HepG2 (cell line): ENCODE data around the gene ESPN. TPM values are rescaled to one million over a fixed set of nuclear protein-coding genes. Genes with fewer than 3 reads are reported as not detected.

Source experiments
- DBP ChIP-seq: sonication (generic); formaldehyde crosslinking; IDR thresholded peaks from 2 replicates; pipeline ENCODE4 v1.4.0; 2020; ENCODE audit warnings: missing genetic modification reagents; ENCODE audit errors: not compliant biosample characterization
- DPF2 ChIP-seq: sonication (generic); formaldehyde crosslinking; IDR thresholded peaks from 2 replicates; pipeline ENCODE4 v1.4.0; 2020; ENCODE audit warnings: mild to moderate bottlenecking, low read depth, missing genetic modification reagents, borderline replicate concordance
- MTF2 ChIP-seq: sonication (generic); formaldehyde crosslinking; IDR thresholded peaks from 2 replicates; pipeline ENCODE4 v1.5.0; 2020; ENCODE audit warnings: missing genetic modification reagents, borderline replicate concordance
- PBX3 ChIP-seq: sonication (generic); formaldehyde crosslinking; IDR thresholded peaks from 2 replicates; pipeline ENCODE4 v1.8.1; 2023; ENCODE audit warnings: missing genetic modification reagents, inconsistent platforms, borderline replicate concordance
- RFXANK ChIP-seq: IDR thresholded peaks from 2 replicates; pipeline ENCODE4 v1.6.1; 2016
- SP4 ChIP-seq: sonication (generic); formaldehyde crosslinking; IDR thresholded peaks from 2 replicates; pipeline ENCODE4 v1.8.1; 2023; ENCODE audit warnings: mild to moderate bottlenecking, missing genetic modification reagents
- ZBTB3 ChIP-seq: sonication (generic); formaldehyde crosslinking; IDR thresholded peaks from 2 replicates; pipeline ENCODE4 v1.4.0; 2020; ENCODE audit warnings: low read depth, mild to moderate bottlenecking, moderate library complexity, missing genetic modification reagents, borderline replicate concordance
- ZFP82 ChIP-seq: sonication (generic); formaldehyde crosslinking; IDR thresholded peaks from 2 replicates; pipeline ENCODE4 v1.5.1; 2020; ENCODE audit warnings: mild to moderate bottlenecking, missing genetic modification reagents, borderline replicate concordance
- ZFX ChIP-seq: sonication (generic); formaldehyde crosslinking; IDR thresholded peaks from 2 replicates; pipeline ENCODE4 v1.4.0; 2020; ENCODE audit warnings: mild to moderate bottlenecking, low read depth, missing genetic modification reagents, moderate library complexity
- ZMAT3 ChIP-seq: sonication (generic); formaldehyde crosslinking; conservative IDR thresholded peaks from 2 replicates; pipeline ENCODE4 v1.7.0; 2021; ENCODE audit warnings: missing genetic modification reagents
- ZNF17 ChIP-seq: sonication (generic); formaldehyde crosslinking; IDR thresholded peaks from 2 replicates; pipeline ENCODE4 v1.5.0; 2020; ENCODE audit warnings: mild to moderate bottlenecking, missing genetic modification reagents
- ZNF44 ChIP-seq: sonication (generic); formaldehyde crosslinking; IDR thresholded peaks from 2 replicates; pipeline ENCODE4 v1.5.1; 2020; ENCODE audit warnings: mild to moderate bottlenecking, missing genetic modification reagents
- ZNF446 ChIP-seq: sonication (generic); formaldehyde crosslinking; IDR thresholded peaks from 2 replicates; pipeline ENCODE4 v1.5.0; 2020; ENCODE audit warnings: mild to moderate bottlenecking, missing genetic modification reagents
- ZNF460 ChIP-seq: sonication (generic); formaldehyde crosslinking; IDR thresholded peaks from 2 replicates; pipeline ENCODE4 v1.5.1; 2020; ENCODE audit warnings: missing genetic modification reagents, mild to moderate bottlenecking, borderline replicate concordance
- ZNF740 ChIP-seq: sonication (generic); formaldehyde crosslinking; IDR thresholded peaks from 2 replicates; pipeline ENCODE4 v1.4.0; 2020; ENCODE audit warnings: missing genetic modification reagents
- ZNF790 ChIP-seq: sonication (generic); formaldehyde crosslinking; IDR thresholded peaks from 2 replicates; pipeline ENCODE4 v1.8.0; 2022; ENCODE audit warnings: missing genetic modification reagents, mild to moderate bottlenecking, borderline replicate concordance
- polyA plus RNA-seq, 8 experiments: library from polyadenylated mRNA; depleted of rRNA in 3 of 8; stranded (reverse) in 7 of 8; unstranded in 1 of 8; fragments of >200 nt; fragmentation: Illumina TruSeq in 4 of 8; extraction: Trizol in 4 of 8; gene quantifications; 2 replicates each; pipeline versions ENCODE4 v1.2.1 to v1.2.3, GENCODE V29; 2011 to 2016; ENCODE audit warnings: low read depth in 4 of 8, missing spikeins in 1 of 8, mixed read lengths in 1 of 8; ENCODE audit not compliant: insufficient read depth in 1 of 8
- total RNA-seq, 5 experiments: library from RNA; depleted of rRNA; stranded (reverse); fragments of >200 nt; fragmentation: Illumina TruSeq; extraction: Trizol; gene quantifications; 2 replicates each; pipeline ENCODE4 v1.2.3, GENCODE V29; 2016; ENCODE audit warnings: low read depth in 1 of 5
- TF ChIP-seq, protein P1 (sequence below): sonication (generic); formaldehyde crosslinking; IDR thresholded peaks from 2 replicates; pipeline ENCODE4 v1.5.1; 2020; ENCODE audit warnings: mild to moderate bottlenecking, missing genetic modification reagents, moderate library complexity
- TF ChIP-seq, protein P2 (sequence below): sonication (generic); formaldehyde crosslinking; IDR thresholded peaks from 2 replicates; pipeline ENCODE4 v1.4.0; 2020; ENCODE audit warnings: missing genetic modification reagents, mild to moderate bottlenecking, borderline replicate concordance
- TF ChIP-seq, protein P3 (sequence below): sonication (generic); formaldehyde crosslinking; IDR thresholded peaks from 2 replicates; pipeline ENCODE4 v1.5.1; 2020; ENCODE audit warnings: missing genetic modification reagents, mild to moderate bottlenecking, borderline replicate concordance

ESPN gene
- total and polyA plus RNA-seq, 2 of the 13 experiments (the other 11 are each of a cell fraction or from before 2014, with no cell fraction given): 48.6 to 54.2 TPM

DNA sequence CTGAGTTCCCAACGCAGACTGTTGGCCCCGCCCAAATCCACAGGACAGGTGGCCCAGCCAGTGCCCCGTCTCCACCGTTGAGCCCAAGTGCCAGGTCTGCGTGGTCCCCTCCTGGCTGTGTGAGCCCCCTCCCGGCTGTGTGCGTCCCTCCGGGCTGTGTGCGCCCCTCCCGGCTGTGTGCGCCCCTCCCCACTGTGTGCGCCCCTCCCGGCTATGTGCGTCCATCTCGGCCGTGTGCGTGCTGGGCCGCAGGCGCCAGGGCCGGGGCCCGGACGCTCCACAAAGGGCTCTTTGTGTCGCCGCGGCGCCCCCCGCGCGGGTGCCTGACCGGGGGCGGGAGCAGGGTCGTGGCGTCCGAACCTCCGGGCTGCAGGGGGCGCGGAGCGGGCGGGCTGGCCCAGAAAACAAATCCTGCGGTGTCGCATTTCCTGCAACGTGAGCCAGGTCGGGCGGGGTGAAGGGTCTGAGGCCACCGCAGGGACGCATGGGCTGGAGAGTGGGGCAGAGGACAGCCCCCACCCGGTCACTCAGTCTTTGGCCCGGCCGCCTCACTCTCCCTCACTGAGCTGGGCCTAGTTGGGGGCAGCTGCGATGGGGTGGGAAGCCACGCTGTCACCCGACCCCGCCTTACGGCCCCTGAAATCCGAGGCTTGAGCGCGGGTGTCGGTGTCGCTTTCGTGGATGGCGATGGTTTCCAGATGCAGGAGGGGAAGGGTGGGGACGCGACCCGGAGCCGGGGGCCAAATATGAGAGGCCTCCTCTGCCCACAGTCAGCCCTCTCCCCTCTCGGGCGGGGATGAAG, 22.6 kb downstream of the ESPN start (continued):
- TF ChIP-seq ZNF740: peak; percentile 72
- TF ChIP-seq MTF2 (CRISPR knock-in tag): no peak
- TF ChIP-seq ZFX (CRISPR knock-in tag): peak; percentile 85
- 0 out of 2 replicates have a peak, but pooled peaks have one; percentile 13 for TF ChIP-seq ZBTB3 (CRISPR knock-in tag)
- TF ChIP-seq ZNF460 (CRISPR knock-in tag): peak; percentile 36; the same call in 1 of the 2 replicates
- no peak for TF ChIP-seq ZNF17 (CRISPR knock-in tag)
- TF ChIP-seq, protein P1, sequence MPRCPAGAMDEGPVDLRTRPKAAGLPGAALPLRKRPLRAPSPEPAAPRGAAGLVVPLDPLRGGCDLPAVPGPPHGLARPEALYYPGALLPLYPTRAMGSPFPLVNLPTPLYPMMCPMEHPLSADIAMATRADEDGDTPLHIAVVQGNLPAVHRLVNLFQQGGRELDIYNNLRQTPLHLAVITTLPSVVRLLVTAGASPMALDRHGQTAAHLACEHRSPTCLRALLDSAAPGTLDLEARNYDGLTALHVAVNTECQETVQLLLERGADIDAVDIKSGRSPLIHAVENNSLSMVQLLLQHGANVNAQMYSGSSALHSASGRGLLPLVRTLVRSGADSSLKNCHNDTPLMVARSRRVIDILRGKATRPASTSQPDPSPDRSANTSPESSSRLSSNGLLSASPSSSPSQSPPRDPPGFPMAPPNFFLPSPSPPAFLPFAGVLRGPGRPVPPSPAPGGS (CRISPR knock-in tag): peak; percentile 81; the same call in 1 of the 2 replicates
- TF ChIP-seq SP4 (CRISPR knock-in tag): peak; percentile 56
- peak; percentile 94; the same call in 1 of the 2 replicates for TF ChIP-seq ZFP82 (CRISPR knock-in tag)
- TF ChIP-seq, protein P2, sequence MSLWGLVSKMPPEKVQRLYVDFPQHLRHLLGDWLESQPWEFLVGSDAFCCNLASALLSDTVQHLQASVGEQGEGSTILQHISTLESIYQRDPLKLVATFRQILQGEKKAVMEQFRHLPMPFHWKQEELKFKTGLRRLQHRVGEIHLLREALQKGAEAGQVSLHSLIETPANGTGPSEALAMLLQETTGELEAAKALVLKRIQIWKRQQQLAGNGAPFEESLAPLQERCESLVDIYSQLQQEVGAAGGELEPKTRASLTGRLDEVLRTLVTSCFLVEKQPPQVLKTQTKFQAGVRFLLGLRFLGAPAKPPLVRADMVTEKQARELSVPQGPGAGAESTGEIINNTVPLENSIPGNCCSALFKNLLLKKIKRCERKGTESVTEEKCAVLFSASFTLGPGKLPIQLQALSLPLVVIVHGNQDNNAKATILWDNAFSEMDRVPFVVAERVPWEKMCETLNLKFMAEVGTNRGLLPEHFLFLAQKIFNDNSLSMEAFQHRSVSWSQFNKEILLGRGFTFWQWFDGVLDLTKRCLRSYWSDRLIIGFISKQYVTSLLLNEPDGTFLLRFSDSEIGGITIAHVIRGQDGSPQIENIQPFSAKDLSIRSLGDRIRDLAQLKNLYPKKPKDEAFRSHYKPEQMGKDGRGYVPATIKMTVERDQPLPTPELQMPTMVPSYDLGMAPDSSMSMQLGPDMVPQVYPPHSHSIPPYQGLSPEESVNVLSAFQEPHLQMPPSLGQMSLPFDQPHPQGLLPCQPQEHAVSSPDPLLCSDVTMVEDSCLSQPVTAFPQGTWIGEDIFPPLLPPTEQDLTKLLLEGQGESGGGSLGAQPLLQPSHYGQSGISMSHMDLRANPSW (CRISPR knock-in tag): peak; percentile 87; the same call in 1 of the 2 replicates
- TF ChIP-seq, protein P3, sequence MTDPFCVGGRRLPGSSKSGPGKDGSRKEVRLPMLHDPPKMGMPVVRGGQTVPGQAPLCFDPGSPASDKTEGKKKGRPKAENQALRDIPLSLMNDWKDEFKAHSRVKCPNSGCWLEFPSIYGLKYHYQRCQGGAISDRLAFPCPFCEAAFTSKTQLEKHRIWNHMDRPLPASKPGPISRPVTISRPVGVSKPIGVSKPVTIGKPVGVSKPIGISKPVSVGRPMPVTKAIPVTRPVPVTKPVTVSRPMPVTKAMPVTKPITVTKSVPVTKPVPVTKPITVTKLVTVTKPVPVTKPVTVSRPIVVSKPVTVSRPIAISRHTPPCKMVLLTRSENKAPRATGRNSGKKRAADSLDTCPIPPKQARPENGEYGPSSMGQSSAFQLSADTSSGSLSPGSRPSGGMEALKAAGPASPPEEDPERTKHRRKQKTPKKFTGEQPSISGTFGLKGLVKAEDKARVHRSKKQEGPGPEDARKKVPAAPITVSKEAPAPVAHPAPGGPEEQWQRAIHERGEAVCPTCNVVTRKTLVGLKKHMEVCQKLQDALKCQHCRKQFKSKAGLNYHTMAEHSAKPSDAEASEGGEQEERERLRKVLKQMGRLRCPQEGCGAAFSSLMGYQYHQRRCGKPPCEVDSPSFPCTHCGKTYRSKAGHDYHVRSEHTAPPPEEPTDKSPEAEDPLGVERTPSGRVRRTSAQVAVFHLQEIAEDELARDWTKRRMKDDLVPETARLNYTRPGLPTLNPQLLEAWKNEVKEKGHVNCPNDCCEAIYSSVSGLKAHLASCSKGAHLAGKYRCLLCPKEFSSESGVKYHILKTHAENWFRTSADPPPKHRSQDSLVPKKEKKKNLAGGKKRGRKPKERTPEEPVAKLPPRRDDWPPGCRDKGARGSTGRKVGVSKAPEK (CRISPR knock-in tag): no peak
- no peak for TF ChIP-seq DBP (CRISPR knock-in tag)
- no peak for TF ChIP-seq ZNF44
- TF ChIP-seq PBX3 (CRISPR knock-in tag): no peak
- TF ChIP-seq DPF2 (CRISPR knock-in tag): peak; percentile 69
- peak; percentile 73 for TF ChIP-seq ZMAT3
- peak; percentile 98 for TF ChIP-seq ZNF446 (CRISPR knock-in tag)
- no peak for TF ChIP-seq RFXANK (CRISPR knock-in tag)
- peak; percentile 94; the same call in 1 of the 2 replicates for TF ChIP-seq ZNF790
